Activated naive CD4-positive, alpha-beta T cell treated with anti-CD3 and anti-CD28 coated beads, Interleukin-2, amount 10 ng/mL, durations not matched to agents 7 days and 5 days (primary cell): ENCODE measurements around the gene PLAC1.

Experiments used
- CTCF ChIA-PET: fragments of 350-600 bp; sonication (Branson Sonifier 250); formaldehyde crosslinking; loops from one replicate; lab custom pipeline; 2021; ENCODE audit warnings: antibody characterized with exemption; lab: Charles Lee
- DNase-seq: peaks from one replicate; pipeline ENCODE4 v3.0.0-alpha.2; 2020
- H3K27ac Mint-ChIP-seq: one replicate; pipeline ENCODE4 v1.8.0; 2021; ENCODE audit warnings: mild to moderate bottlenecking, moderate library complexity, mixed read lengths
- H3K27me3 Mint-ChIP-seq: one replicate; pipeline ENCODE4 v1.8.0; 2021; ENCODE audit warnings: mild to moderate bottlenecking, mixed read lengths
- H3K36me3 Mint-ChIP-seq: one replicate; pipeline ENCODE4 v1.8.0; 2021; ENCODE audit warnings: mixed read lengths
- H3K4me1 Mint-ChIP-seq: one replicate; pipeline ENCODE4 v1.8.0; 2021; ENCODE audit warnings: mixed read lengths
- H3K4me3 Mint-ChIP-seq: one replicate; pipeline ENCODE4 v1.8.0; 2021; ENCODE audit warnings: mild to moderate bottlenecking, moderate library complexity, mixed read lengths
- H3K9me3 Mint-ChIP-seq: one replicate; pipeline ENCODE4 v1.8.0; 2021; ENCODE audit warnings: mixed read lengths

The PLAC1 gene

GRCh38 chrX:134658002-134658759, at the start of gene PLAC1:
PLAC1 (minus strand) TSS chrX:134658471; CDS start chrX:134566682, 91,789 bp downstream.
- CTCF ChIA-PET, result no interaction called here
- H3K9me3 Mint-ChIP-seq, result no peaks in the 10 kb centered on the region
- no peak within 1 kb of the TSS for H3K4me3 Mint-ChIP-seq
- no peaks in the 10 kb centered on the region for H3K36me3 Mint-ChIP-seq
- H3K27me3 Mint-ChIP-seq, result peaks cover 3% of the 10 kb centered on the region
- no peak for DNase-seq
- no peaks in the 10 kb centered on the region for H3K4me1 Mint-ChIP-seq
- H3K27ac Mint-ChIP-seq, result no peak within 1 kb of the TSS

GRCh38 chrX:134706138-134706537, 47.9 kb upstream of the PLAC1 start:
- Mint-ChIP-seq H3K27ac (no peak overlapping the region), H3K9me3 (no peaks in the 10 kb centered on the region), H3K27me3 (no peaks in the 10 kb centered on the region), H3K4me3 (no peak overlapping the region), H3K4me1 (no peaks in the 10 kb centered on the region), H3K36me3 (no peaks in the 10 kb centered on the region)
- CTCF ChIA-PET, result no interaction called here
- no peak for DNase-seq

- no peaks in the 10 kb centered on the region for H3K4me1 Mint-ChIP-seq
- H3K9me3 Mint-ChIP-seq, result no peaks in the 10 kb centered on the region
- DNase-seq, result no peak
- H3K27ac Mint-ChIP-seq, result no peak overlapping the region
- CTCF ChIA-PET, result no interaction called here
- H3K4me3 Mint-ChIP-seq, result no peak overlapping the region
- H3K36me3 Mint-ChIP-seq, result no peaks in the 10 kb centered on the region
- H3K27me3 Mint-ChIP-seq, result no peaks in the 10 kb centered on the region
Measured at GRCh38 chrX:134695999-134696398, 37.7 kb upstream of the PLAC1 start.

GRCh38 chrX:134694333-134695322, 36.4 kb upstream of the PLAC1 start:
- CTCF ChIA-PET, result no interaction called here
- no peak overlapping the region for H3K27ac Mint-ChIP-seq
- DNase-seq, result no peak

GRCh38 chrX:134693644-134694043, 35.4 kb upstream of the PLAC1 start:
- H3K4me3 Mint-ChIP-seq, result no peak overlapping the region
- H3K27ac Mint-ChIP-seq, result no peak overlapping the region
- CTCF ChIA-PET, result no interaction called here
- DNase-seq, result no peak
- H3K36me3 Mint-ChIP-seq, result no peaks in the 10 kb centered on the region
- no peaks in the 10 kb centered on the region for H3K9me3 Mint-ChIP-seq
- H3K27me3 Mint-ChIP-seq, result no peaks in the 10 kb centered on the region
- H3K4me1 Mint-ChIP-seq, result no peaks in the 10 kb centered on the region

More at GRCh38 chrX:134694333-134695322, 36.4 kb upstream of the PLAC1 start:
- no peak overlapping the region for H3K4me3 Mint-ChIP-seq
- H3K4me1 Mint-ChIP-seq, result no peaks in the 10 kb centered on the region
- H3K27me3 Mint-ChIP-seq, result no peaks in the 10 kb centered on the region
- H3K36me3 Mint-ChIP-seq, result no peaks in the 10 kb centered on the region
- no peaks in the 10 kb centered on the region for H3K9me3 Mint-ChIP-seq

GRCh38 chrX:134692990-134693389, 34.7 kb upstream of the PLAC1 start:
- Mint-ChIP-seq H3K4me3 (no peak overlapping the region), H3K27ac (no peak overlapping the region), H3K9me3 (no peaks in the 10 kb centered on the region), H3K36me3 (no peaks in the 10 kb centered on the region), H3K27me3 (no peaks in the 10 kb centered on the region), H3K4me1 (no peaks in the 10 kb centered on the region)
- CTCF ChIA-PET, result no interaction called here
- no peak for DNase-seq

GRCh38 chrX:134692233-134692632, 34.0 kb upstream of the PLAC1 start:
- Mint-ChIP-seq H3K4me3 (no peak overlapping the region), H3K27ac (no peak overlapping the region), H3K36me3 (no peaks in the 10 kb centered on the region), H3K27me3 (no peaks in the 10 kb centered on the region), H3K4me1 (no peaks in the 10 kb centered on the region), H3K9me3 (no peaks in the 10 kb centered on the region)
- no peak for DNase-seq
- CTCF ChIA-PET, result no interaction called here

- H3K27me3 Mint-ChIP-seq, result no peaks in the 10 kb centered on the region
- no peak overlapping the region for H3K4me3 Mint-ChIP-seq
- CTCF ChIA-PET, result no interaction called here
- H3K36me3 Mint-ChIP-seq, result no peaks in the 10 kb centered on the region
- no peaks in the 10 kb centered on the region for H3K9me3 Mint-ChIP-seq
- no peaks in the 10 kb centered on the region for H3K4me1 Mint-ChIP-seq
- DNase-seq, result no peak
- no peak overlapping the region for H3K27ac Mint-ChIP-seq
Measured at GRCh38 chrX:134691453-134691852, 33.2 kb upstream of the PLAC1 start.

- H3K4me1 Mint-ChIP-seq, result no peaks in the 10 kb centered on the region
- H3K27me3 Mint-ChIP-seq, result no peaks in the 10 kb centered on the region
- no peak overlapping the region for H3K4me3 Mint-ChIP-seq
- H3K9me3 Mint-ChIP-seq, result no peaks in the 10 kb centered on the region
- CTCF ChIA-PET, result no interaction called here
- no peak for DNase-seq
- H3K36me3 Mint-ChIP-seq, result no peaks in the 10 kb centered on the region
- H3K27ac Mint-ChIP-seq, result no peak overlapping the region
Measured at GRCh38 chrX:134688839-134689238, 30.6 kb upstream of the PLAC1 start.

- Mint-ChIP-seq H3K9me3 (no peaks in the 10 kb centered on the region), H3K4me3 (no peak overlapping the region), H3K4me1 (no peaks in the 10 kb centered on the region), H3K27ac (no peak overlapping the region), H3K27me3 (no peaks in the 10 kb centered on the region), H3K36me3 (no peaks in the 10 kb centered on the region)
- DNase-seq, result no peak
- CTCF ChIA-PET, result no interaction called here
Measured at GRCh38 chrX:134688031-134688823, 30.0 kb upstream of the PLAC1 start.

GRCh38 chrX:134685668-134686067, 27.4 kb upstream of the PLAC1 start:
- Mint-ChIP-seq H3K4me3 (no peak overlapping the region), H3K36me3 (no peaks in the 10 kb centered on the region), H3K27me3 (no peaks in the 10 kb centered on the region), H3K9me3 (no peaks in the 10 kb centered on the region), H3K4me1 (no peaks in the 10 kb centered on the region), H3K27ac (no peak overlapping the region)
- no peak for DNase-seq
- CTCF ChIA-PET, result no interaction called here

- Mint-ChIP-seq H3K27me3 (no peaks in the 10 kb centered on the region), H3K4me1 (no peaks in the 10 kb centered on the region), H3K36me3 (no peaks in the 10 kb centered on the region), H3K9me3 (no peaks in the 10 kb centered on the region), H3K27ac (no peak overlapping the region), H3K4me3 (no peak overlapping the region)
- no peak for DNase-seq
- CTCF ChIA-PET, result no interaction called here
Measured at GRCh38 chrX:134684956-134685355, 26.7 kb upstream of the PLAC1 start.

GRCh38 chrX:134683351-134684005, 25.2 kb upstream of the PLAC1 start:
- no peak overlapping the region for H3K4me3 Mint-ChIP-seq
- no peaks in the 10 kb centered on the region for H3K4me1 Mint-ChIP-seq
- H3K27ac Mint-ChIP-seq, result no peak overlapping the region
- no peak for DNase-seq
- no peaks in the 10 kb centered on the region for H3K27me3 Mint-ChIP-seq
- no peaks in the 10 kb centered on the region for H3K9me3 Mint-ChIP-seq
- CTCF ChIA-PET, result no interaction called here
- no peaks in the 10 kb centered on the region for H3K36me3 Mint-ChIP-seq

- Mint-ChIP-seq H3K4me3 (no peak overlapping the region), H3K9me3 (no peaks in the 10 kb centered on the region), H3K27ac (no peak overlapping the region), H3K4me1 (no peaks in the 10 kb centered on the region), H3K27me3 (peaks cover 6% of the 10 kb centered on the region), H3K36me3 (no peaks in the 10 kb centered on the region)
- no peak for DNase-seq
- CTCF ChIA-PET, result no interaction called here
Measured at GRCh38 chrX:134682081-134682480, 23.8 kb upstream of the PLAC1 start.
